Measurements from ENCODE around the gene SDK2.

Gene SDK2

DNA sequence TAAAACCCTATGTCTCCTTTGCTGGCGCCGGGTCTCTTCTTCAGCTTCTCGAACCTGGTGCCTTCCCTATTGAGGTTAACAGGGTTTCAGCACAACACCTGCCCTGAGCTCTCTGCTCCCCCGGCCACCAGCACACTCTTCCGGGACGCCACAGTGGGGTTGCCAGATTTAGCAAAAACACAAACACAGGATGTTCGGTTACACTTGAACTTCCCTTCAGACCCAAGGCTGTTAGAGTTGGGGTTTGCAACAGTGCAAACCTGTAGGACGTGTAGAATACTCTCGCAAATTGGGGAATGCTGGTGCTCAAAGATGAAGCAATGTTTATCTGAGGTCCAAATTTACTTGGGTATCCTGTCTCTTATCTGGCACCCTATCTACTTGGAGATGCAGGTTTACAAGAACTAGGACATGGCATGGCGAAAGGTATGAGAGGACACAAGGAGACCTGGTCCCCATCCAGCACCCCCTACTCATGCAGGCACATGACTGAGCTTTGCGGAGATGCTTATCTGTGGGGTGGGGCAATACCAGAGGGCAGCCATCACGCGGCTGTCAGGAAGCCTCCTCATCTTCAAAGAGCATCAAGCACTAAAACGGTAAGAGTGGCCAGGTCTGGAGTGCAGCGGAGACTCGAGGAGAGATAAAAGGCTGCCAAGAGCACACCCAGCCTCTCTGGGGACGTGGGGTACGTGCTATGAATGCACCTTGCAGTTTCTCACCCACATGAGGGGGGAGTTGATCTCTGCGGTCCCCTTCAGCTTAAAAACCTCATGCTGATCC lies 52.8 kb downstream of the SDK2 start:
- in situ Hi-C loops (cut with HindIII; ENCODE audit: low sequenced_read_pairs) = no loop called here

DNA sequence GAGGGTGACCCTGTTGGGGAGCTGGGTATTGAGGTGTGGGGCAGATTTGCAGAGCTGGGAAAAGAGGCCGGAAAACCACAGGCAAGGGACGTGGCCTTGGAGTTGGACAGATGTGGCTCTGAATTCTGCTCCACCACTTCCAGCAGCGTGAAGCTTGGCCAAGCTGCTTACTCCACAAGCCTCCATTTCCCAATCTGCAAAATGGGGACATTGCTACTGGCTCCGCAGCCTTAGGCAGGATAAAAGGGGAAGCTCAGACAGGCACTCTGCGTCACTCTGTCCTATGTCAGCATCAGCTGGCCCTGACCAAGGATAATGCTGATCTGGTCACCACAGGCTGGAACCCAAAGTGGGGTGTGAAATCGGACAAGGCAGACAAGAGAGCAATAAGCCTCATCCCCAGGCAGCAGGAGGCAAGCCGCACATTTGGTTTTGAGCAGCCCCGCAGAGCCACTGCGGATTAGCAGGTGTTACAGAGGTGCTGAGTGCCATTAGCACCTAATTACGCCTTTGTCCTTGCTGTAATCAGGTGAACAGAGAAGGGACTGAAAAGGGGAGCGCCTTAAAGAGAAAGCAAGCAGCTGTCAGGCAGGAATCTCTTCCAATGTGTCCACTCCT lies 54.8 kb downstream of the SDK2 start:
- in situ Hi-C loops (cut with HindIII; ENCODE audit: low sequenced_read_pairs) = no loop called here

DNA sequence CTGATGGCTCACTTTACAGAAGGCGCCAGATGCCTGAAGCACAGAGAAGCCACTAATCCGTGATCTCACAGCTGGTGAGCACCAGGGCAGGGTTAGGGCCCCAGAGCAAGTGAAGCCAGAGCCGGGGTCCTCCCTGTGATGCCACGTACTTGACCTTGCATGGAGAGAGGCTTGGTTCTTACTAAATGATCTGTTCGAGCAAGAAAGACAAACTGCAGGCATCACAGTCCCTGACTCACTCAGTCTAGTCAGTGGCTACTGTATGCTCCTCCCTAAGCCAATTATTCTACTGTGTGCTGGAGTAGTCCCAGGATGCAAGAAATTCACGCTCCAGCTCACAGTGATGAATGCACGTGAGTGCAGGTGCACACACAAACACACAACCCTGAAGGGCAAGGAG lies 55.4 kb downstream of the SDK2 start:
- in situ Hi-C loops (cut with HindIII; ENCODE audit: low sequenced_read_pairs) = no loop called here

DNA sequence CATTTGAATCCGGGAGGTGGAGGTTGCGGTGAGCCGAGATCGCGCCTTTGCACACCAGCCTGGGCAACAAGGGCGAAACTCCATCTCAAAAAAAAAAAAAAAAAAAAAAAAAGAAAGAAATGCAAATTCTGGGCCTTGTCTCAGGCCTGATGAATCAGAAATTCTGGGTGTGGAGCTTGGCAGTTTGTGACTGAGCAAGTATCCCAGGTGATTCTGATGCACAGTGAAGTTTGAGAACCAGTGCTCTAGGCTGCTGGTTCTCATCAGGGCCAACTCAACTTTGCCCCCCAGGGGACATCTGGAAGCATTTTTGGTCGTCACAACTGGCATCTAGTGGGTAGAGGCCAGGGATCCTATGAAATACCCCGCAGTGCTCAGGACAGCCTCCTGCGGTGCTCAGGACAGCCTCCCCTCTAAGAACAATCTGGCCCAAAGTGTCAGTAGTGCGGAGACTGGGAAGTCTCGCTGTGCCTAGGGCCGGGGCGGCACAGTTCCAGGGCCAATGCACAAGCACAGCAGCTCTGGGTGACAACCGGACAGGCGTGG lies 55.9 kb downstream of the SDK2 start:
- in situ Hi-C loops (cut with HindIII; ENCODE audit: low sequenced_read_pairs) = no loop called here

DNA sequence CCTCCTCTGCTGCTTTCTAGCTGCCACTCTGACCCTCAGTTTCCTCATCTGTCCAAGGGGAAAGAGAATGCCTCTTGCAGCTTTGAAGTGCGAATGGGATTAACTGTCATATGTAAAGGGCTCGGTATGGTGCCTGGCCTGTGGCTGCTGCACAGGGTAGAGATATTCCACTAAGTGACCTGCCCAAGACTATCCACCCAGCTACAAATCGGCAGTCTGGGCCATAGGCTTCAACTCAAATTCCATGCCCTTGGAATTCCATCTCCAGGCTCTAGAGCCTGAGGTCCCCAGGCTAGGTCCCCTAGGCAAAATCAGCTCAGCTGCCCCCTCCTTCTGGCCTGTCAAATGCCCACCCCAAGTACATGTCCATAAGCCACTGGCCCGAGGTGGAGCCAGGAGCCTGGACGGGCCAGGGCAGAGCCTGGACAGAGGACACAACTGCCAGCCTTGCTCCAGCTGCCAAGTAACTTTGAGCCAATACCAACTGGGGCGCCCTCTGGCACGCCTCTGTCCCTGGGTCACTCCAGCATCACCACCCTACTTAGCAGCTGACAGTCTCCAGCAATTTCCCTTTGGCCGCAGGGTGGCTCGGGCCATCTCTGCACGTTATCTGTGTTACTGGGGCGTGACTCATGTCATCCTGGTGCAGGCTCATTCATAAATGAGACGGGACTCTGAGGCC lies 57.2 kb downstream of the SDK2 start:
- in situ Hi-C loops (cut with HindIII; ENCODE audit: low sequenced_read_pairs) = no loop called here

DNA sequence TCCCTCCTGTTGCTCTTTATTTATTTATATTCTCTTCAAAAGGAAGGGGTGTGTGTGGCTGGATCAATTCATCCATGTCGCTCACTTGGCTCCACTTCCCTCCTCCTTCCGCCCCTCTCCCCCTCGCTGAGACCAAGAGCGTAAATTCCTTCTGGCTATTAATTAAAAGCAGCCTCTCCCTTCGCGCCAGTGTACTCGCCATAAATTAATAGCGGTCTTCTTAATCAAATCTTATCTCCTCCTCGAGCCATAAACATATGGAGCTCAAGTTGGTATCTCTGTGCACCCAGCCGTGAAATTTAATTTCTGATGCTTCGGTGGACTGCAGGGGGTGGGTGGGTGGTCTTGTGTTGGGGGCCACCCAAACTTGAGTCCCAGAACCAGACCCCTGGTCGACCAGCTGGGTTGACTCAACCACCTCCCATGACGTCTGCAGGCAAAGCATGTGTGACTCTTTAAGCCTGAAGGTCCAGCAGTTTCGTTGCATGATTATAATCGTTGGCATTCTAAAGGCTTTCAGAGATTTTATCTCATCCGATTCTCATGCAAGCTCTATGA lies 57.9 kb downstream of the SDK2 start:
- in situ Hi-C loops (cut with HindIII; ENCODE audit: low sequenced_read_pairs) = no loop called here

DNA sequence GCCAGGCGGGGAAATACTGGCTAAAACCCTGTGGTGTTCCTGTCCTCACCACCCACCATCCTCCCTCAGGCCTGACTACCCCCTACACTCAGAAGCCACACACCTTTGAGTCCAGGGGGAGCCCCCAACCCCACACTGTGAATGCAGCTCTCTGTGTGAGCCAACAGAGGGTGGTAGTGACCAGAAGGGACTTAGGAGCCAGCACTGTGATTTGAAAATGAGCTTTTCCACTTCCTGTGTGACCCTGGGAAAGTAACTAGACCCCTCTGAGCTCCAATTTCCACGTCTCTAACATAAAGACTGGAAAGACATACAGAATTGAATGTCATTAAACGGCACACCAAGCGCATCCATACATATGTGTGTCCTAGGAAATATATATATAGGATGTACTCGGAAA lies 58.7 kb downstream of the SDK2 start:
- in situ Hi-C loops (cut with HindIII; ENCODE audit: low sequenced_read_pairs) = no loop called here

DNA sequence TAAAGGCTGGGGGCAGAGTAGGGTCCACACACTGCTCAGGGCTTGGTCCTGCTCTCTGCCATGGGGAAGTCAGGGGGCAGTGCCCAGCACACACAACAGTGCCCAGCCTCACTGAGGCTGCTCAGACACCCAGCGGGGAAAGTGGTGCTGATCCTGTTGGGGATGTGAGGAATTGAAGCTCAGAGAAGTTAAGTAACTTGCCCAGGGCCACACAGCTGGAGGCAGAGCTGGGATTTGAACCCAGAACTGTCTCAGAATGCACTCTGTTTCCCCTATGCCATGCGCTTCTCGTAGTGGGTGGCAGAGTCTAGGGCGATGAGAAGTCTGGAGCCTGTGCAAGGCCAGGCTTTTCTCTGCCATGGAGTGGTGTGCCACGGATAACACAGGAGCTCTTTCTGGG lies 59.3 kb downstream of the SDK2 start:
- in situ Hi-C loops (cut with HindIII; ENCODE audit: low sequenced_read_pairs) = no loop called here

DNA sequence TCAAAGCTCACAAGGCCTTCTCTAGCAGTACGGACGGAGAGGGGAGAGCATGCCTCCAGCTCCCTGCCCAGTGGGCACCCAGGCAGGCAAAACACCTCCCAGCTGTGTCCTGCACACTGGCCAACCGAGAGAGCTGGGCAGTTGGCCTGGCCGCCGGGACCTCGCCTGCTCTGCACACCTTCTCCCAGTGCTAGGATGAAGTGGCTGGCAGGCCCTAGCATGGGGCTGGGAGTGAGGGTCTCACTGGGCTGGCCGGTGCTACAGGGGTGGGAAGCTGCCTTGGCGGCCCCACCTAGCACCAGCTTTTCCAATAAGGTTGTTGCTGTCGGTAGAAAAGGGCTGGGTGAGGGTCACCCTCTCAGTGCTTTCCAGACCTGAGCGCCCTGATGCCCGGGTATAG lies 60.2 kb downstream of the SDK2 start:
- in situ Hi-C loops (cut with HindIII; ENCODE audit: low sequenced_read_pairs) = no loop called here

DNA sequence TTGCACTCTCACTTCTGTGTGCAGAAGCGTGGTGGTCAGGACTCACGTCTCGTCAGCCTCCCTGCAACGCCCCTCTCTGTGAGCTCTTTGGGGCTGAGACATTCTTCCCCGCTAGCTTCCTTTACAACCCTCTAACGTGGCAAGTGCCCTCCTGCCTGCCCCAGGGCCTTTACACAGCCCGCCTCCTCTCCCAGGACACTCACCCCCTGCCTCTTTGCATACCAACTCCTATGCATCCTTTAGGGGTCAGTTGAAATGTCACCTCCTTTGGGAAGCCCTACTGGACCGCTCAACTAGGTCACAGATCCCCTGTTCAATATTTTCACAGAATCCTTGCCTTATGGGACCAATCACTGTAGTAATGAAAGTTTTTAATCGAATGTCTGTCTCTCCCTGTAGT lies 61.4 kb downstream of the SDK2 start:
- in situ Hi-C loops (cut with HindIII; ENCODE audit: low sequenced_read_pairs) = no loop called here

DNA sequence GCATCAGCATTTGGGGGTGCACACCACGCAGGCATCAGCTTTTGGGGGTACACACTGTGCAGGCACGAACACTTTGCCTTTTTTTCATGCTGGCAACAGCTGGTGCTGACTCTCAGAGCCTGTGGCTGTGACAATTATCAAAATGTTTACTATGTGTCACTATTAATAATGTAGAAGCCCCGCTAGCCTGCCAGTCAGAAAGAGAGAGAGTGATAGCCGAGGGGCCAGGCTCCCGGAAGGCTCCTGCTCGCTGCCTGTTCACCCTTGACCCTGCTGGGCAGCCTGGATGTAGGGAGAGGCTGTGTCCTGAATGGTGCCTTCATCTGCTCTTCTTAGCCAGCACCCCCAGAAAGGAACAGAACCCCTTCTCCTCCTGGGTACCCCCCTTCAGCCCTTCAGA lies 61.9 kb downstream of the SDK2 start:
- in situ Hi-C loops (cut with HindIII; ENCODE audit: low sequenced_read_pairs) = no loop called here

DNA sequence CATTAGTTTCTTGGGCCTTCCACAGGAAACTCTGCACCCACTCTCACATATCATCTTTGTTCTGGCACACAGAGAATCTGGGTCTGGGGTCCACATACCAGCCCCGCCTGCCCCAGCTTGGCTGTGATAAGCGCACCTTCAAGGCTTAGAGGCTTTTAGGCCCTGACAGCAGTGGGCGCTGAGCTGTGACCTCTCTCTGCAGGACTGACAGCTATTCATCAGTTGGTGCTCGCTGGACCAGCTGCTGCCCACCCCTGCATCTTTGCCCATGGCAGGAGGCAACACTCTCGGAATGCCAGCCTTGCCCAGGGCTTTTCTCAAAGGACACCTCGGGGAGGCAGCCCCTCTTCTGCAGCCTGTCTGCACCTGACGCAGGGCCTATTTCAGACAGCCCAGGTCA lies 62.9 kb downstream of the SDK2 start:
- in situ Hi-C loops (cut with HindIII; ENCODE audit: low sequenced_read_pairs) = no loop called here

DNA sequence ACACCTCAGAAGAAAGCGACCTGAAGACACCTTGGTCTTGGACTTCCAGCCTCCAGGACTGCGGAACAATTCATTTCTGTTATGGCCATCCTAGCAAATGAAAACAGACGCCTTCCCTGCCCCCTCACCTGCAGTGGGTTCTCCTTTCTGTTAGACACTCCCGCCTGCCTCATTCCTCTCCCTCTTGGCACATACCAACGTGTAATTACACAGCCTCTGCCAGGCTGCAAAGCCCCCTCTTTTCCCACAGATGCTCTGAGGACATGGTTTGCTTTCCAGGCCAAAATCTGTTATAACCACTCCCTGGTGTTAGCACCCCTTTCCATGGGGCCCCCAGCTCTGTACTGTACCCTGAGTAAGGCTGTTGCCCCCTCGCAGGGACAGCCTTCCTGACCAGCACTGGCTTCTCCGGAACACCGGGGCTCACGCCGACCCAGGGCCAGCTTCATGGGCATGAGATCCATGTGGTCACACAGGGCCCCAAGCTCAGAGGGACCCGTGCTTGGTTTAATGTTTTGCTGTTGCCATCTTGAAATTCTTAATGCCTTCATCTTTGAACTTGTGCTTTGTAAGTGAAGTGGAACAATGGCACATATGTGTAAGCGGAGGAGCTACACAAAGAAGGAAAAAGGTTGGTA lies 64.1 kb downstream of the SDK2 start:
- in situ Hi-C loops (cut with HindIII; ENCODE audit: low sequenced_read_pairs) = no loop called here

DNA sequence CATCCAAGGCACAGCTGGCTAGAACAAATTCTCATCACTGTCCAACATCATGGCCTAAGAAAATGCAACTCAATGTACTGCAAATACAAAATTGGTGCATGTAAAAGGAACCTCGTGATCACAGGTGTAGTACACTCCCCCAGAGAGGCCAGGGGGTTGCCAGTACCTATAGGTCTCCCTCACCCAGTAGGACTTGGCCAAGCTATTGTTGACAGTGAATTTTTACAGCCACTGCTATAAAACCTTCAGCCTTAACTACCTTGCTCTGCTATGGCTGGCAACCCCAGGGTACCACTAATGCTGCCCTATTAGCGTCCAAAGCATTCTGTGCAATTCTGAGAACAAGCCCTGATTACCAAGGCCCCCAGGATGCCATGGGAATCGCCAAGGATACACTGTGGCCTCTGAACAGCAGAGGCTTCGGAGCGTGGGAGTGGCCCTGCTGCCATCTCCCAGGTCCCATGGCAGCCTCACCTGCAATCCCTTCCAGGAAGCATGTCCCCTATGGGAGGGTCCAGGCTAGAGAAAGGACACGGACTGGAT lies 67.6 kb downstream of the SDK2 start:
- in situ Hi-C loops (cut with HindIII; ENCODE audit: low sequenced_read_pairs) = no loop called here

DNA sequence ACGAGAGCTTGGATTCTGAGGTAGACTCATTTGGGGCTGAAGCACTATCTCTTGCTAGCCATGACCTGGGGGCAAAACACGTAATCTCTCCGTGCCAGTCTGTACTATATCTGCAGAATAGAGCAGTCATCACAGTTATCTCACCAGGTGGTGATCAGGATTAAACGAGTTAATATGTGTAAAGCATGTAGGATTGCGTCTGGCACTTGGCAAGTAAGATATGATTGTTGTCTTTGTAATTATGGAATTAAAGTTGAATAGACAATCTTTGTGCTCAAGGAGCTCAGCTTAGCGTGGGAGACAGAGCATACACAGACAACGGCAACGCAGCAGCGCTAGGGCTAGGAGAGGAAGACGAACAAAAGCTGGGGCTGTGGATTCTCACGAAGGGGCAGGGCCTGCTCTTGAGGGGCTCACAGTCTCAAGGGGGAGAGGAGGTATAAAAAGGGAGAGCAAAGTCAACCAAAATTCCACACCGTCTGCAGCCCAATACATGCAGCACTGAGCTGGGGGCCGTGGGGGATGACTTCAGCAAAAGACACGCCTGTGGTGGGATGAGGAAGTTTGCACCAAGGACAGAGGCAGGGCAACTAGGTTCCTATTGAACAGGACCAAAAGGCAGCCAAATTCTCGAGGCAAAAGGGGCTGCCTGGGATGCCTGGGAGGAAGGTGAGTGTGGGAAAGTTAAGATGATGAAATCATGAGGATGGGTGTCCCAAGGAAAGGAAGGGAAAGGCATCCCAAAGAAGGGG lies 68.6 kb downstream of the SDK2 start:
- in situ Hi-C loops (cut with HindIII; ENCODE audit: low sequenced_read_pairs) = no loop called here

DNA sequence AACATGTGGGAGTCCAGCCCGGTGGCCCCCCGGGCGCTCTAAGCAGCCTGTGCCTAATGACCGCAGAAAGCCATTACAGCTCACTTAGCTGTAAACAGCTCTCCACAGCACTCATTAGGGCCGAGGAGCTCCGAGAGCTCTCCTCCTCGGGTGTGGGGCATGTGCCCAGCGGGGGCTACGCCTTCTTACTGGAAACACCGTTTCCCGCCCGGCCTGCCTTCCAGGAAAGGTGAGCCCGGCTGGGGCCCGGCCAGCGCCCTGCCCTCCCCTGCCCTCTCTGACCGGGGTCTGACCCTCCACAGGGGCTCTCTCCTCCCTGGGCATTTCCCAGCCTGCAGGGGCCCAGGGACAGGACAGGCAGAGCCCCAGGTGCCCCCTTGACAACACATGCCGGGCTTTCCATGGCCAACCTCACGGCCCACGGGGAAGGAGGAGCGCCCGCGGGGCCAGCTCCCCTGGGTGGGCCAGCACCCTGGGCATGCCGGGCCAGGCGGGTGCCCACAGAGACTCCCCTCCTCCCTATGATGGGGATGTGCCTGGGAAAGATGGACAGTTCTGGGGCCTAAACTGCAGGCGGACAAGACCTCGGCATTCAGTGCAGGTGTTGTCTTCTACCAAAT lies 72.6 kb downstream of the SDK2 start:
- in situ Hi-C loops (cut with HindIII; ENCODE audit: low sequenced_read_pairs) = no loop called here

DNA sequence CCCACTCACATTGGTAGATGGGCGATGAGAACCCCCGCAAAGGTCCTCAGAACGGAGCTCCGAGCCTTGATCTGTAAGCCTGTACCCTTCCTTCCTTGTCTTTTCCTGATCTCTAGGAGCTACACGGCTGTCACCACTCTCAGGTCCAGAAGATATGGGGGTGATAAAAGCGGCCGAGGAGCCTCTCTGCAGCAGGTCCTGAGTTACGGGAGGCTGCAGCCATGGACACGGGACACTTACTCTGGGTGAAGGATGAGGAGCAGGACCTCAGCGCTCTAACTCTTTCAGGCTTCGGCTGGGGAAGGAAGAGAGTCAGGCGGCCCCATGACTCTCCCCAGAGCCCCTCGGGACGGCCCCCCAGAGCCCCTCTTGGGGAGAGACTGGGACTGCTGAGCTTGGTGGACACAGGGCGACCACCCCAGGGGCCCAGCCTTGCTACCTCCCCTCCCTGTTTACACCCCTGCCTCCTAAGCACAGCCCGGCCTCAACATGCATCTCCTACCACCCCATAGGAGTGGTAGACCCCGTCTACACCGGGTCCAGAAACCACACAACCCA lies 74.4 kb downstream of the SDK2 start:
- in situ Hi-C loops (cut with HindIII; ENCODE audit: low sequenced_read_pairs) = no loop called here

DNA sequence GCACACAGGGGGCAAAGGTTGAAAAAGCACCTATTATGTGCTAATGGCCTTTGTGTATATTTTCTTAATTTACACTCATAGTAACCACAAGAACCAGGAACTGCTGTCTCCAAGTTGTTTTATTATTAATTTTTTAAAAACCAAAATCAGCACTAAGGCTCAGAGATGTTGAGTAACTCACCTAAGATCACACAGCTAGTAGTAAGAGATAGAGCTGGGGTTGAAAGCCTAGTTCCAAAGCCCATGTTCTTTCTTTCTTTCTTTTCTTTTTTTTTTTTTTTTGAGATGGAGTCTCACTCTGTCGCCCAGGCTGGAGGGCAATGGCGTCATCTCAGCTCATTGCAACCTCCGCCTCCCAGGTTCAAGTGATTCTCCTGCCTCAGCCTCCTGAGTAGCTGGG lies 75.3 kb downstream of the SDK2 start:
- in situ Hi-C loops (cut with HindIII; ENCODE audit: low sequenced_read_pairs) = no loop called here
